G401.6 (cell line): ENCODE data around the gene FADS3.
"Not testable (repeated sequence)": the region's sequence is repeated elsewhere in the genome, so short reads cannot be mapped to it uniquely, and the experiment has no call there.

ENCODE experiments used
- FAIRE-seq: peaks from 2 replicates; lab custom pipeline; 2012; peaks lifted over from hg19 to GRCh38; lab: Jason Lieb, UNC

FADS3 gene

DNA sequence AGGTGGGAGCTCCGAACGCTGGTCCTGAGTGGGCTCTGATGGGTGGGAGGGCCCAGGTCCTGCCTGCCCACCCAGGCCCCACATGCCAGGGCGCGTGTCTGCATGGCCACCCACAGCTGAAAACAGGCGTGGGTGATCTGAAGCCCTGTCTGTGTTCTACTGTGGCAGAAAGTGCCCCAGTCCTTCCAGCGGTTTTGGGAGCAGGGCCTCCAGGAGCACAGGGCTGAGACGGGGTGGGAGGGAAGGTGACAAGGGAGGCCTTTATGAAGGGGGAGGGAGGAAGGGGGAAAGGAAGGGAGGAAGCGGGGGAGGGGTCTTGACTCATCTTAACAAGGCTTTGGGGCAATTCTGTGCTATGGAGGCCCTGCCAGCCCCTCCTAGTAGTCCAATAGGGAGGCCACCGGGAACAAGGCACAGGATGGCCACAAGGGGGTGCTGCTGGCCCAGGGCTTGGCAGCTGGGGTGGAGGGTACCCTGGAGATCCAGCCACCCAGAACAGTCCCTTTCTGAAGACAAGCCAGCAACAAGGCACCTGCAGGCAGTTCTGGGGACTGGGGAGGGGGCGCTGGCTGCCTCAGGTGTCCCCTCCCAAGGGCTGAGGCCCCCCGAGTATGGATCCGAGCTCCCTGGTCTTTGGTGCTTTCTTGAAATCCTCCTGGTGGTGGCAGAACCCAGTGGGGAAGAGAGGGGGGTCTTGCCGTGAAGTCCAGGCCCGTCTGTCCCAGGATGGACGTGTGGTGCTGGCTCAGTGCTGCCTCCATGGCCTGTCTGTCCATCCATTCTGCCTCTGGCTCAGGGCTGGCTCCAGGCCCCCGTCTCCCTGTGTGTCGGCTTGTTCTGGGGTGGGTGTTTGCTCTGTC lies 6.3 kb upstream of the FADS3 start:
- FAIRE-seq: no peak

DNA sequence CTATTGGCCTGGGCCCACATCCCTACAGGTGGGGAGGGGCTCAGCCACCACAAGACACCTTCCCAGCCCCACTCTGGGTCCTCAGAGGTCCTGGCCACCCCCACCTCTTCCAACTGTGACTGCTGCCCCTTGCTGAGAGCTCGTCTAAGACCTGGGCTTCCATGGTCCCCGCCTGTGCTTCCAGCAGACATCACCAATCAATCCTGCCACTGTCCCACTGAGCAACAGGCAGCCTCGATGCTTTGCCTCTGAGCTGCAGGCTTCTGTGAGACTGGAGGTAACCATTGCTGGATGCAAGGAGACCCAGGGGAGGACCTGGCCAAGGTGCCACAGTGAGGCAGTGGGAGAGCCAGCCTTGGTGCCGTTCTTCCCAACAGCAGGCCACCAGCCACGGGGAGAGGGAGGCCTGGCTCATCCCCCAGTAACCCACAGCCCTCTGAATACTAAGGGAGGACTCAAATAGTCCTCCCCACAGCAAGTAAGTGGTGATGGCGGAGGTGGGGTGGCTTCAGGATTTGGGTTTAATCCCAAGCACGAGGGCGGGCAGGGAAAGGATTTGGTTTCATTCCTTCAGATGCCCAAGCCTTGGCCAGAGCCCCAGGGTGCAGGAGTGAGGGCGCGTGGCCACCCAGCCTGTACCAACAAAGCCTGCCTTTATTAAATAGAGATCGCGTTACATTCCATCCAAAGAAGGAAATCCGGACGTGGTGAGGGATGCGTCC lies 5.5 kb upstream of the FADS3 start:
- FAIRE-seq: no peak

DNA sequence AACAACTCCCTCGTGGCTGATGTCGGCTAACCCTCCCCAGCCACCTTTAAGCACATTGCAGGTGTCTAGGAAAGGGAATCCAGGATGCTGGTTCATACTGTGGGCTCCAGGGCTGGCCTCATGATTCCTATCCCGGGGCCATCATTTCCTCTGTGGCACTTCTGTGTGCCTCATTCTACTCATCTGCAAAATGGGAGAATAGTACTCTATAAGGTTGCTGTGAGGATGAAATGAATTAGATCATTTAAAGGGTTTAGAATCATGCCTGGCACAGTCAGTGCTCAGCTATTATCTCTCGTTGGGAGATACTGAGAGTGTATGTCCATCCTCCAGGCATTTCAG lies 4.3 kb upstream of the FADS3 start:
- FAIRE-seq: no peak

DNA sequence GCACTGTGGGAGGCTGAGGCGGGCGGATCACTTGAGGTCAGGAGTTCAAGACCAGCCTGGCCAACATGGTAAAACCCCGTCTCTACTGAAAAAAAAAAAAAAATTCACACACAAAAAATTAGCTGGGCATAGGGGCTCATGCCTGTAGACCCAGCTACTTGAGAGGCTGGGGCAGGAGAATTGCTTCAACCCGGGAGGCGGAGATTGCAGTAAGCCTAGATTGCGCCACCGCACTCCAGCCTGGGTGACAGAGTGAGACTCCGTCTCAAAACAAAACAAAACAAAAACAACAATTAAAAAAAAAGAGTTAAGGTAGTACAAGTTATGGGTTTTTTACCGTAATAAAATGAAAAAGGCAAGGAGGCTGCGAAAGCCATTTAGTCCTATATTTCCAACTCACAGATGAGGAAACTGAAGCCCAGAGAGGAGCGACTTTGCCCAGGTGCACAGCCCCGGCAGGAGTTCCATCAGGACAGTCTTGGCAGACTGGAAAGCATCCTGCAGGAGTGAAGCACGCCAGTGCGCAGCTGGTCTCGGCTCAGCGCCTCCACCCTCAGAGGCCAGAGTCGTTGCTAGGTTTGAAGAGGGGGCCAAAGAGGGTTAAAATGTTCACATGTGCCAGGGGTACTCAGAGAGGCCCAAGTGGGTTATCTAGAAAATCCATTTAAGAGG lies 3.8 kb upstream of the FADS3 start:
- no peak for FAIRE-seq

DNA sequence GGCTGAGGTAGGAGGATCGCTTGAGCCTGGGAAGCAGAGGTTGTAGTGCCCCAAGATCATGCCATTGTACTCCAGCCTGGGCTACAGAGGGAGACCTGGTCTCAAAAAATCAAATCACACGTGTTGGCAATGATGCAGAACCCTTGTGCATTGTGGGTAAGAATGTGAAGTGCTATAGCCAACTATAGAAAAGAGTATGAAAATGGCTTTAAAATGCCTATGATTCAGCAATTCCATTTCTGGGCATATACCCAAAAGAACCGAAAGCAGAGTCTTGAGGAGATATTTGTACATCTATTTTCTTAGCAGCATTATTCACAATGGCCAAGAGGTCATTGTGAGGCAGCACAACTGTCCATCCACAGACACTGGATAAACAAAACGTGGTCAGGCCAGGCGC lies 2.6 kb upstream of the FADS3 start:
- no peak for FAIRE-seq

DNA sequence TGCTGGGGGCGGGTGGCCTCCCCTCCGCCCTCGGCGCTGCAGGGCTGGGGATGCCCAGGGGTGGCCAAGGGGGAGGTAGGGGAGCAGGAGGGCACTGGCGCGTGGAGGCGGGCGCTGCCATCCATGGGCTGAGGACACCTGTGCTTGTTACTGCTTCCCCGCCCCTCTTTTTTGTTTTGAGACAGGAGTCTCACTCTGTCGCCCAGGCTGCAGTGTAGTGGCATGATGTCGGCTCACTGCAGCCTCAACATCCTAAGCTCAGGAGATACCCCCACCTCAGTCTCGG lies 683 bp upstream of the FADS3 start:
- no peak for FAIRE-seq

DNA sequence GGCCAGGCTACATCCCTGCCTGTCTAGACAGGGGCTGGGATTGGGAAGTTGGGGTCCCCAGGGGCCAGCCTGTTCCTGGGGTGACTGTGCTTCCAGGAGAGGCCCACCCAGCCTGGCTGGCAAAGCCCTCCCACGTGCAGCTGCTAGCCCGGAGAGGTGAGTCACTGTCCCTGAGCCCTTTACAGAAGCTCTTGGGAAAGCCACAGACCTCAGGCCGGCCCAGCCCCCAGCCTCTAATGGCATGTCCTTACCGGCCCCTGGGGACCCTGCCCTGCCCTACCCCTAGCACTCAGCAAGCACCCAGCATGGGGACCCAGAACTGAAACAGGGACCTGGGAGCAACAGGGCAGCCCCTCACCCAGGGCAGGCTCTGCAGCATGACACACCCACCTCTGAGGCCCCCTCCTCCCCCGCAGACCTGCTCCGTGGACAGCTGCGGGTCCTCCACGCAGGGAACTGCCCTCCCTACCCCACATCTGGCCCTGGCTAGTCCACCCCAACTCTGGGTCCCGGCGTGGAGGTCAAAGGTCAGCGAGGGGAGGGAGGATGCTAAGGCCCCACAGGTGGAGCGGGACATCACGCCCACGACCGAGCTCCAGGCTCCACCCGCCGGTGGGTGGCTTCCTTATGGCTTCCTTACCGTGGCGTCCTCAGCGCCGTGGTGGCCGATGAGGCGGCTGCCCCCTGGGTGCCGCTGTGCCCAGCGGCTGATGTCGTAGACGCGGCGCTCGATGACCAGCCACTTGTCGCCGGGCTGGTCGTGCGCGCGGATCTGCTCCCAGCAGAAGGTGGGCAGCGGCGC lies 615 bp downstream of the FADS3 start:
- no peak for FAIRE-seq

DNA sequence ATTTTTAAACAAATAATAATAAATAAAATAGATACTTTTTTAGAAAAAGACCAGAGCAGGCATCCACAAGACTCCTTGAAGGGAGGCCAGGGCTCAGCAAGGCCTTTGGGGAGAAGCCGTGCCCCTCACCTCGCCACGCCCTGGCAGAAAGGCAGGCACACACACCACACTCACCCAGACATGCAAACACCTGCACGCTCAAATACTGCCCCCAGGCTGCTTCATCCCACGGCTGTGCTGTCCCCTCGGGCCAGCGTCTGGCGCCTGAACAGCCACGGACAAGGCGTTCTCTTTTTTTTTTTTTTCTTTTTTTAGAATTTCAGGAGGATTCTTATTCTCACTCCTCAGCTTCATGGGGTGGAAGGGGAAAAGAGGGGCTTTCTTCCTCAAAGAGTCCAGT lies 1.5 kb downstream of the FADS3 start:
- no peak for FAIRE-seq

DNA sequence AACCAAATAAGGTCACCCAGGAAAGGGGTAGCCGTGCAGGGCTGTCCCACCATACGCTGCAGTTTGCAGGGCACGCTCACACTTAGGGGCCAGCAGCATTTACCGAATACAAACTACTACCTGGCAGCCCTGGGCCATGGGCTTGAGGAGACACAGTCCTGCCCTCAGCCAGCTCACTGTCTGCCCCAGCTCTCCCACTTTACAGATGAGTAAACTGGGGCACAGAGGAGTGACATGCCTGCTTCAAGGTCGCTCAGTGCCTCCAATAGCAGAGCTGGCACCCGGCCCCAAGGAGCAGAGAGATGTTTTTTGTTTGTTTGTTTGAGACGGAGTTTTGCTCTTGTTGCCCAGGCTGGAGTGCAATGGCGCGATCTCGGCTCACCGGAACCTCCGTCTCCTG lies 2.8 kb downstream of the FADS3 start:
- no peak for FAIRE-seq

DNA sequence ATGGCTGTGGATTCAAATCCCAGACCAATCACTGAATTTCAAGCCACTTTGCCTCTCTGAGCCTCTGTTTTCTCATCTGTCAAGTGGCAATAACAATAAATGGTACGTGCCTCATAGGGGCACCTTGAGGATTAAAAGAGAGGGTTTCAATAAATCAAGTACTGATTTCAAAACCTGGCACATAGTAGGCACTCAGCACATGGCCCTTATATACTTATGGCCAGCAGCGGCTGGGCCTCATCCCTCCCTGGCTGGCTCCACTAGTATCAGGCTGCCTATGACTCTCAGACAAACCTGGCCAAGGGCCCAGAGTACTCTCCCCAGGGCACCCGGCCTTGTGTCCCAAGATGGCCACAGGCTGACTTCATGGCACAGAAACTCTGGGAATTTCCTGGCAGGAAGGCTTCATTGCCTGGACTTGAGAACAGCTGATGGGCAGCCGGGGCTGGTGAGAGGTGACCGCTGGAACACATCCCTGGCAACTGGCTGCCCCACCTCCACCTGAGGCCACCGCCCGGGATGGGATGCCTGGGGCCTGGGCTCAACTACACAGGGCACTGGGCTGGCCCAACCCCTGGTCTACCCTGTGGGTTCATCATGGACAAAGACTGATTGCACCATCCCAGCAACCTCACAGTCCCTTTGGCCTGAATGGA lies 3.4 kb downstream of the FADS3 start:
- no peak for FAIRE-seq

DNA sequence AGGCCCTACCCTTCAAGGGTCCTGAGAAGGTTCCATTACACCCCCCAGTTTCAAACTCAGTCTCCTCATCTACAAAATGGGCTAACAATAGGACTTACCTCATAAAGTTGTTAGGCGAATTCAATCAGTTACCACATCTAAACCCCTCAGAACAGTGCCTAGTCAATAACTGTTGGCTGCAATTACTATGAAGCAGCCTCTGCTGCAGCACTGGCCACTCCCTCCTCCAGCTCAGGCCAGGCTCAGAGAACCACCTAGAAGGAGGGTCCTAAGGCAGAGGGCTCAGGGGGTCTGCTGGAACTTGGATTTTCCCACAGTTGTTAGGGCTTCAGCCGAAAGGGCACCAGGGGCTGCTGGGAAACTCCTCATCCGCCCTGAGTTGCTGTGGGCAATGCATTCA lies 4.7 kb downstream of the FADS3 start:
- no peak for FAIRE-seq

DNA sequence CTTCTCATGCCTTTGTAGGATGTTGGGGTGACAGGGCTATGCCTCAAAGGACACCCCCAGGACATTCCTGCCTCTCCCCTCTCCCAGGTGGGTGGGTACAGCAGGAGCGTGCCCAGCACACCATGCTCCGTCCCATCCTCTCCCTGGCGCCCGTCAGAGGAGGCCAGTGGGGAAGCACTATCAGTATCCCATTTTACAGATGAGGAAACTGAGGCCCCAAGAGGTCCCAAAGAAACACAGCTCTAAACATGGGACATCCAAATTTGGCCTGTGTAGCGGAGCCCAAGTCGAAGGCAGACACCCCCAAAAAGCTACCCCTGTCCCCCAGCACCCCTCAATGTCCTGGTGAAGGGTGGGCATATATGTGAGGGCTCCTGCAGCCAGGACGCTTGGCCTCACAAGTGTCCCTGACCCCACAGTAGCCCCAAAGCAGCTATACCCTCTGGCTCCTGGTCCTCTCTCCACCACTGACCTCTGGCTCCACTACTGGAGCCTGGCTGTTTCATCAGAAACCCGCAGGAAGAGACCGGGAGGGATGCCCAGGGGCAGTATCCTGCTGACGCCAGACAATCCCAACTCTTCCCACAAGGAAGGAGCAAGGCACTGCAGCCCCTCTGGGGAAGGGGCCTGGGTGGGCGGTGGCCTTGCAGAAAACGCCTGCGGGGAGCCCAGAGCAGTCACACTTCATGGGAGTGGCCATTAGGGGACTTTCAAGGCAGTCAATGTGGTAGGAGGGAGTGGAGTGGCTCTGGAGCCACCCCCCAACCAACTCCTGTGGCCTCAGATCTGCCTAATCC lies 5.4 kb downstream of the FADS3 start:
- no peak for FAIRE-seq

DNA sequence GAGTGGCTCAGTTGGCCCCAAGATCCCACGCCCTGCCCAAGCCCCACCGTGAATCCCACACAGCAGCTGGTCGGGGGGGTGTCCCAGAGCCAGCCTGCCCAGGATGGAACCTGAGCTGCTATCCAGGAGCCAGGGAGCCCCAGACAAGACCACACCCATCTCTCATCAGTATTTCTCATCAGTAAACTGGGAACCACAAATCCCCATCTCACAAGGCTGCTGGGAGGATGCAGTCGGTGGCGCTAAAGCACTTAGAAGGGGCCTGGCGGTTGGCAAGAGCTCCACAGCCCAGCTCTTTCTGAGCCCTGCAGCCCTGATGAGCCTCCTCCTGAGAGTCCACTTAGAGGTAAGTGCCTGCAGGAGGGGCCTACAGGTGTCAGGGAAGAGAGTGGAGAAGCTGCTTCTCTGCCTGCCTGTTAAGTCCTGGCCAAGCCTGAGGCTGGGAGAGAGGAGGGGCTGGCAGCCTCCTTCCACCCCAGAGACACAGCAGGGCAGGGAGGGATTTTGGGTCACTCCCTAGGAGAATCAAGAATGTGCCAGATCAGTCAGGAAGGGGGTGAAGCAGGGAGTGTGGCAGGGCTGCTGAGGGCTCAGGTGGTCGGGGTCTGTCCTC lies 6.1 kb downstream of the FADS3 start:
- FAIRE-seq: no peak

DNA sequence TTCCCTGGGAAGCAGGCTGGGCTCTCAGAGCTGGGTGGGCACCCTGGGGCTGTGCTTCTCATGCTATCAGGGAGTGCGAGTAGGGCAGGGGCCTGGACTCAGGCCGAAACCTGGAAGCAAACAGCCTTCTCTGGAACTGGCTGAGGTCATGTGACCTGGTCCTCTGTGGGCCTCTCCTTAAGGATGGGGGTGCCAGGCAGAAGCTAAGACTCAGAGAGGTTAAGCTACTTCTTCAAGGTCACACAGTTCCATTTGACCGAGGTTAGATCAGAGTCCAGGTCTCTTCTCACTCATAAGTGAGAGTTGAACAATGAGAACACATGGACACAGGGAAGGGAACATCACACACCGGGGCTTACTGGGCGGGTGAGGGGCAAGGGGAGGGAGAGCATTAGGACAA lies 7.4 kb downstream of the FADS3 start:
- no peak for FAIRE-seq

DNA sequence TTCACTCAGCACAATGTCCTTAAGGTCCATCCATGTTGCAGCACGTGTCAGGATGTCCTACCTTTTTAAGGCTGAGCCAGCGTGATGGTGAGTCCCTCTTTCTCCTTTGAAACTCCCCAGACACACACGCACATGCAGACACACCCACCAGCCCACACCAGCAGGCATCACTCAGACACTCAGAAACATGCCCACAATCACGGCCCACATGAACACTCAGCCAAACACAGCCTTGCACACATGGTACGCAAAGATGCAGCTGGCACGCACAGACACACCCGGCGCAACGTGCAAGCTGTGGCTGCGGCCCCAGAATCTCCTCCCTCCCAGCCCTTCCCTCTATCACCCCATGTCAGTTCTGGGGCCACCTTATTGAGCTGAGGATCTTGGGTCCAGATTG lies 8.0 kb downstream of the FADS3 start:
- FAIRE-seq: no peak

DNA sequence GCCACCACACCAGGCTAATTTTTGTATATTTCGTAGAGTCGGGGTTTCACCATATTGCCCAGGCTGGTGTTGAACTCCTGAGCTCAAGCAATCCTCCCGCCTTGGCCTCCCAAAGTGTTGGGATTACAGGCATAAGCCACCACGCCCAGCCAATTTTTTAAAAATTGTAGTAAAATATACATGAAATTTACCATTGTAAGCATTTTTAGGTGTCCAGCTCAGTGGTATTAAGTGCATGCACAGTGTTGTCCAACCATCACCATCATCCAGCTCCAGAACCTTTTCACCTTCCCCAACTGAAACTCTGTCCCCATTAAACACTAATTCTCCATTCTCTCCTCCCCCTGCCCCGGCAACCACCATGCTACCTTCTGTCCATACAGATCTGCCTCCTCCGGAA lies 8.5 kb downstream of the FADS3 start:
- FAIRE-seq: no peak

DNA sequence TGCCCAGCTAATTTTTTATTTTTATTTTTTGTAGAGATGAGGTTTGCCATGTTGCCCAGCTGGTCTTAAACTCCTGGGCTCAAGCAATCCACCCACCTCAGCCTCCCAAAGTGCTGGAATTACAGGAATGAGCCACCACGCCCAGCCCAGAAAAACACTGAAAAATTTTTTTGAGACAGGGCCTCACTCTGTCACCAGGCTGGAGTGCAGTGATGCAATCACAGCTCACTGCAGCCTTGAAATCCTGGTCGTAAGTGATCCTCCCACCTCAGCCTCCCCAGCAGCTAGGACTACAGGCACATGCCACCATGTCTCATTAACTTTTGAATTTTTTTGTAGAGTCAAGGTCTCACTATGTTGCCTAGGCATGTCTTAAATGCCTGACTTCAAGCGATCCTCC lies 9.1 kb downstream of the FADS3 start:
- FAIRE-seq: not testable (repeated sequence)

DNA sequence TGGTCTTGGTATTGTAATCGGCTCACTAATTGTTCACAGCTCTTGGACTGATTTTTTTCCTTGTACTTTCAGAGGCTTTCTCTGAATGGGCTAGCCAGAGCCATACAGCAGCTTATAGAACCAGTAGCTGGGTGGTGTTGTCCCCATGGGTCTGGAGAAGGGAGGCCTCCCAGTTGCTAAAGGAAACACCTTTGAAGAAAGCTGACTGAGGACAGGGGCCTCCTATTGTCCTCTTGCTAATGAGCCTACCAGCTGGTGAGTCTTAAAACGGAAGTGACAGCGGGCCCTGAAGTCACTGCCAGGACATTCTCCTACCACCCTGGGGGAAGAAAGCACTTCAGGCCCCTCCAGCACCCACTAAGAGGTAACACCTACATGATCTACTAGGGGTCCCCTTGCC lies 9.9 kb downstream of the FADS3 start:
- no peak for FAIRE-seq

DNA sequence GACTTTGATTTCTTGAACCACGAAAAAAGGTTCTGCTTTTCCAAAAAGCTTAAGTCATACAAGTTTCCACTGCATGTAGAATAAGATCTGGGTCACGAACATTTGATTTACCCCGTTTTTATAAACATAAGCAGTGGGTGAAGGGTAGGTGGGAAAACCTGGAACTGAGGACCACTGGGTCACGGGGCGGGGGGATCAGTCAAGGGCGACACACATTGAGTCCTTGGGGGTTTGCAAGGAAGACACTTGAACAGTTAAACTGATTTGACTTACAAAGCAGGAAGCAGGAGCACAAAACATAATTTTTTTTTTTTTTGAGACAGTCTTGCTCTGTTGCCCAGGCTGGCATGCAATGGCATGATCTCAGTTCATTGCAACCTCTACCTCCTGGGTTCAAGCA lies 10.9 kb downstream of the FADS3 start:
- FAIRE-seq: no peak

DNA sequence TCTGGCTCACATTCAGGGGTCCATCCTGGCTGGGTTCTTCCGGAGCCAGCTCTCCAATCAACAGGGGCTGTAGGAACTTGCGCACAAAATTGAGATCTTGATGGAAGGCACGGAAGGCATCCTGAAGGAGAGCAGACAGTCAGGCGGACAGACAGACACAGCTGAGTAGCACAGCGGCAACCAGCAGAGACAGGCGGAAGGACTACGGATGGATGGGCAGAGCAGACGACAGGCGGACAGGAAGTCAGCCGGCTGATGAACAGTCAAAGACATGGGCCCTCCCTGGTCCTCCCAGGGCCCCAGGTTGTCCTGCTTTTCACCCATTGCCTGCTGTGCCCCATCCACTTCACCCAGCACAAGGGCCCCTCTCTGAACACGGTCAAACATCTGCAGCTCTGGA lies 11.3 kb downstream of the FADS3 start:
- no peak for FAIRE-seq

DNA sequence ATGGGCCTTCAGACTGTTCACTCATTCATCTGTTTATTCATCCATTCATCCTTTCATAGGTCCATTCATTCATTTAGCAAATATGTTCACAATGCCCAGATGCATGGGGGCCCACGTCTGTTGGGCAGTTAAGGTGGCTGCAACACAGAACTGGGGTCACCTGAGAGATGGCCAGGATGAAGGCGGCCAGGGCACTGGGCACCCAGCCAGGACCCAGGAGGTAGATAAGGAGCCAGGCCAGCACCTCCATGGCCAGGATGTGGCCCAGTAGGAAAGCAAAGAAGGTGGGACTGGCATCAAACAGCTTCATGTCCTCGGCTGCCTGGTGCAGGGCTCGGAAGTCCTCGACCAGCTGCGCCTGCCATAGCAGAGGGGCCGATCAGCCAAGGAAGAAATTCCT lies 12.2 kb downstream of the FADS3 start:
- no peak for FAIRE-seq
